ENCODE results near the gene BDP1. TPM values are rescaled to one million over a fixed set of nuclear protein-coding genes. Genes with fewer than 3 reads are reported as not detected.
"Not testable (repeated sequence)": the region's sequence is repeated elsewhere in the genome, so short reads cannot be mapped to it uniquely, and the experiment has no call there.

Gene BDP1
- total RNA-seq, 1 donor from 2014 or later: 20.9 TPM

GRCh38 chr5:71600783-71601182, 145.3 kb downstream of the BDP1 start:
- H3K27ac Mint-ChIP-seq (ENCODE audit: unreplicated experiment): no peak overlapping the region
- TF ChIP-seq CTCF (IDR thresholded peaks at IDR 0.05; ENCODE audit: unreplicated experiment): no peak
- H3K4me3 Mint-ChIP-seq (ENCODE audit: unreplicated experiment): no peak overlapping the region
- H3K36me3 Mint-ChIP-seq (ENCODE audit: low read depth, unreplicated experiment): peaks cover 41% of the 10 kb centered on the region
- H3K9me3 Mint-ChIP-seq (ENCODE audit: unreplicated experiment): no peaks in the 10 kb centered on the region
- no peak for DNase-seq (ENCODE audit: low spot score)
- no peaks in the 10 kb centered on the region for H3K4me1 Mint-ChIP-seq (ENCODE audit: unreplicated experiment)
- H3K27me3 Mint-ChIP-seq (ENCODE audit: unreplicated experiment): no peaks in the 10 kb centered on the region

- Mint-ChIP-seq H3K9me3 (ENCODE audit: unreplicated experiment) (no peaks in the 10 kb centered on the region), H3K4me1 (ENCODE audit: unreplicated experiment) (no peaks in the 10 kb centered on the region), H3K27me3 (ENCODE audit: unreplicated experiment) (no peaks in the 10 kb centered on the region), H3K27ac (ENCODE audit: unreplicated experiment) (no peak overlapping the region), H3K36me3 (ENCODE audit: low read depth, unreplicated experiment) (peaks cover 35% of the 10 kb centered on the region), H3K4me3 (ENCODE audit: unreplicated experiment) (no peak overlapping the region)
- peak; percentile 44 for DNase-seq (ENCODE audit: low spot score)
- TF ChIP-seq CTCF (IDR thresholded peaks at IDR 0.05; ENCODE audit: unreplicated experiment): peak; percentile 69
Measured at GRCh38 chr5:71601222-71602026, 146.0 kb downstream of the BDP1 start.

- H3K27ac Mint-ChIP-seq (ENCODE audit: unreplicated experiment); H3K4me3 Mint-ChIP-seq (ENCODE audit: unreplicated experiment); H3K4me1 Mint-ChIP-seq (ENCODE audit: unreplicated experiment); DNase-seq (ENCODE audit: low spot score); H3K27me3 Mint-ChIP-seq (ENCODE audit: unreplicated experiment); H3K9me3 Mint-ChIP-seq (ENCODE audit: unreplicated experiment): not testable (repeated sequence)
- peaks cover 24% of the 10 kb centered on the region for H3K36me3 Mint-ChIP-seq (ENCODE audit: low read depth, unreplicated experiment)
Measured at GRCh38 chr5:71609916-71610315, 154.5 kb downstream of the BDP1 start.

- DNase-seq (ENCODE audit: low spot score): no peak
- Mint-ChIP-seq H3K9me3 (ENCODE audit: unreplicated experiment) (no peaks in the 10 kb centered on the region), H3K27ac (ENCODE audit: unreplicated experiment) (no peak overlapping the region), H3K4me3 (ENCODE audit: unreplicated experiment) (no peak overlapping the region), H3K27me3 (ENCODE audit: unreplicated experiment) (no peaks in the 10 kb centered on the region), H3K36me3 (ENCODE audit: low read depth, unreplicated experiment) (peaks cover 29% of the 10 kb centered on the region), H3K4me1 (ENCODE audit: unreplicated experiment) (no peaks in the 10 kb centered on the region)
- TF ChIP-seq CTCF (IDR thresholded peaks at IDR 0.05; ENCODE audit: unreplicated experiment): no peak
Measured at GRCh38 chr5:71615809-71616208, 160.4 kb downstream of the BDP1 start.

Other genes starting within 250 kb of the BDP1 start
- 38.3 TPM for gene MCCC2, start 131.7 kb downstream of the BDP1 start, total RNA-seq (ENCODE audit: unreplicated experiment)

All from endothelial cell (in vitro differentiated cells).